Urothelium cell line (cell line): Measurements from ENCODE around the gene EVA1A.
A peak's percentile ranks its signal among the peaks of the same experiment; 100 is the strongest.
"Not testable (repeated sequence)": the region's sequence is repeated elsewhere in the genome, so short reads cannot be mapped to it uniquely, and the experiment has no call there.

Source experiments
- DNase-seq: peaks from one replicate; pipeline ENCODE4 v3.0.0; 2011; ENCODE audit warnings: low spot score, mixed read lengths
- FAIRE-seq: peaks from 2 replicates; lab custom pipeline; 2011; peaks lifted over from hg19 to GRCh38; lab: Jason Lieb, UNC

Gene EVA1A

DNA sequence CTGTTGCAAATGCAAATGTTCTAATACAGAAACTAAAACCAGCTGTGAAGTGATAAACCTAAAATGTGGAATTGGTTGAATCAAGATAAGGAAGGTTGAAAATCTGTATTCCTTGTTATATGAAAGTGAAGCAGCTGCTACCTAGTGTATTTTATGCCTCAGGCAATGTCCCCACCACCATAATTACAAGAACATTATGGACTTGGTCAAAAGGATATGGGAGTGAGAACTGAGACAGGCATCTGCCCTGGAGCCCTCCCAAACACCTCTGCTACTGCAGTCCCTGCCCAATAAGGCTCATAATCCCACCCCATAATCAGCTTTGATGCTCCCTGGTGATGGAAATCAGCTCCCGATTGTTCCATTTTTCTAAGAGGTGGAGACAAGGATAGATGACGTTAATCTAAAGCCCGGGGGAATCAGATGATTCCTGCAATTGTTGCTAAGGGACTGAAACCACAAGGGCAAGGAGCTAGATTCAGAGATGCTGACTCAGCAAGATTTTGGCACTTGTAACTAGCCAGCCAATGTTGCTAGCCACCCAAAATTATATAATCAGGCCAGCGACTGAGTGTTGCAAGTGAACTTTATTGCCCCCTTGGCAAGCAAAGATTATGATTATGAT lies 69.5 kb downstream of the EVA1A start:
- FAIRE-seq, result no peak
- DNase-seq, result peak; percentile 14

DNA sequence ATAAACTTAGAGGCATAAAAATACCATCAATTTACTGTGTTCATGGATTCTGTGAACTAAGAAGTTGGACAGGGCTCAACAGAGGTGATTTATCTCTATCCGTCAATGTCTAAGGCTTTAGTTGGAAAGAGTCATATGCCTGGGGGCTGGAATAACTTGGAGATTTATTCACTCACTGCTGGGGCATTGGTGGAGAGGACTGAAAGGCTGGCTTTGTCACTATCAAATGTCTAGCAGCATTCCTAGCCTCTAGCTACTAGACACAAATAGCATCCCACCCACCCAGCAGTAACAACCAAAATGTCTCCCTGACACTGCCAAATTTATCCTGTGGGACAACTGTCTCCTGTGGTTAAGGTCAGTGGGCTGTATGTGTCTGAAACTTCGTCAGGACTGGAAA lies 71.0 kb downstream of the EVA1A start:
- DNase-seq (no peak), FAIRE-seq (no peak)

DNA sequence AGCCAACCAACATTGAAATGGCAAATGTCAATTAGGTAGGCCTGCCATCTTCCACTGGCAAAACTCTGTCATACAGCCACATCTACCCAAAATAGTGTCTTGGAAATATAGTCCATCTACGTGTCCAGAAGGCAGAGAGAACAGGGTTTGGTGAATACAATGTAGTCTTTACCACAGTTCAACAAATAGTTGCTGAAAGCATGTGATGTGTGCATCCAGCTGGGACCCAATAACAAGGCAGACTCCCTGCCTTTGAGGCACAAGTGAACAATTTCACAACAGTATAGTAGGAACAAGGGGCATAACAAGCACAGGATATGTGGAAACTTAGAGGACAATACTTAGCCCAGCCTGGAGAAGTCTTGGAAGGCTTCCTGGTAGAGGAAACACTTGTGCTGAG lies 72.6 kb downstream of the EVA1A start:
- FAIRE-seq (no peak), DNase-seq (no peak)

DNA sequence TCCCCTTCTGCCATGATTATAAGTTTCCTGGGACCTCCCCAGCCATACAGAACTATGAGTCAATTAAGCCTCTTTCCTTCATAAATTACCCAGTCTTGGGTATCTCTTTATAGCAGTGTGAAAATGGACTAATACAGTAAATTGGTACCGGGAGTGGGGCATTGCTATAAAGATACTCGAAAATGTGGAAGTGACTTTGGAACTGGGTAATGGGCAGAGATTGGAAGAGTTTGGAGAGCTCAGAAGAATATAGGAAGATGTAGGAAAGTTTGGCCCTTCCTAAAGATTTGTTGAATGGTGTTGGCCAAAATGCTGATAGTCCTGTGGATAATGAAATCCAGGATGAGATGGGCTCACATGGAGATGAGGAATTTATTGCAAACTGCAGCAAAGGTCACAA lies 74.0 kb downstream of the EVA1A start:
- not testable (repeated sequence) for DNase-seq, FAIRE-seq

DNA sequence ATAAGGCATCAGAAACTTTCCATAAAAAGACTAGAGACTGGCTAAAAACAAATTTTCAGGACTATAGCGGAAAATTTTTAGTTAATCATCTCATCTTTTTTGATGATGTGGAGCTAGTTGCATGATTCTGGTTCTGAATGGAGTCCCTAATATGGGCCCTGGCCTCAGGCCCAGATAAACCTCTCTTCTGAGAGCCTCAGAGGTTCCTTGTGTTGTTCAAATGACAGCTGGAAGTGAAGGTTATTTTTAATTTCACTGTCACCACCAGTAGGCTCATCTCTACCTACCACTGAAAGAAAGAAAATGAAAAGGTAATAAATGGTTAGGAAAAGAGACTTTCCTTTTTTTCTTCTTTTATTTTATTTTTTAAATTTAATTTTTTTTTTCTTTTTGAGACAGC lies 75.9 kb downstream of the EVA1A start:
- DNase-seq (no peak), FAIRE-seq (no peak)

DNA sequence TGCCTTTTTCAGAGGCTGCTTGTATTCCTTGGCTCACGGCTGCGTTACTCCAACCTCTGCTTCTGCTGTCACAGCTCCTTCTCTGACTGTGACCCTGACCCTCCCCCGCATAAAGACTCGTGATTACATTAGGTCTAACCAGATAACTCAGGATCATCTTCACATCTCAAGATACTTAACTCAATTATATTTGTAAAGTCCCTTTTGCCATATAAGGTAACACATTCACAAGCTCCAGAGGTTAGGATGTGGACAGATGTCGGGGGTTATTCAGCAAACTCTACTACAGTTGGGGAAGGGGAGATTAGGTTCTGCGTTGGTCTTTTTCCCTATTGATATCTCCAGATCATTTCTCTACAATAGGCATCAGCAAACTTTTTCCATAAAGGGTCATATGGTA lies 76.9 kb downstream of the EVA1A start:
- DNase-seq (no peak), FAIRE-seq (no peak)

DNA sequence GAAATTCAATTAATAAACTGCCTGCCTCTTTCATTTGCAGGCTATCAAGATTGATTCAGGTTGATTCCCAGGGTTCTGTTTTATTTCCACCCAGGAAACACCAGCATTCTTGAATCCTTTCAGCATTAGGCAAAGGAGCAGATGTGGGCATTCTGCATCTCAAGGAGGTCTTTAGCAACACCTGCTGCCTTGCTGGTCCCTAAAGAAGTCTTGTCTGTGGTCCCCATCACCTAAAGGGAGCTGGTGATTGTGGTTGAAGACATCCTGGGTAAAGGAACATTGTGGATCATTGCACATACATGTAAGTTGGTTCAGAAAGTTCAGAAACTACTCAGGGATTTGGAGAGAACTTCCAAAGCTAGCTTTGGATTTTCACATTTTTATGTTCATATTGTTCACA lies 78.3 kb downstream of the EVA1A start:
- no peak for FAIRE-seq
- no peak for DNase-seq

DNA sequence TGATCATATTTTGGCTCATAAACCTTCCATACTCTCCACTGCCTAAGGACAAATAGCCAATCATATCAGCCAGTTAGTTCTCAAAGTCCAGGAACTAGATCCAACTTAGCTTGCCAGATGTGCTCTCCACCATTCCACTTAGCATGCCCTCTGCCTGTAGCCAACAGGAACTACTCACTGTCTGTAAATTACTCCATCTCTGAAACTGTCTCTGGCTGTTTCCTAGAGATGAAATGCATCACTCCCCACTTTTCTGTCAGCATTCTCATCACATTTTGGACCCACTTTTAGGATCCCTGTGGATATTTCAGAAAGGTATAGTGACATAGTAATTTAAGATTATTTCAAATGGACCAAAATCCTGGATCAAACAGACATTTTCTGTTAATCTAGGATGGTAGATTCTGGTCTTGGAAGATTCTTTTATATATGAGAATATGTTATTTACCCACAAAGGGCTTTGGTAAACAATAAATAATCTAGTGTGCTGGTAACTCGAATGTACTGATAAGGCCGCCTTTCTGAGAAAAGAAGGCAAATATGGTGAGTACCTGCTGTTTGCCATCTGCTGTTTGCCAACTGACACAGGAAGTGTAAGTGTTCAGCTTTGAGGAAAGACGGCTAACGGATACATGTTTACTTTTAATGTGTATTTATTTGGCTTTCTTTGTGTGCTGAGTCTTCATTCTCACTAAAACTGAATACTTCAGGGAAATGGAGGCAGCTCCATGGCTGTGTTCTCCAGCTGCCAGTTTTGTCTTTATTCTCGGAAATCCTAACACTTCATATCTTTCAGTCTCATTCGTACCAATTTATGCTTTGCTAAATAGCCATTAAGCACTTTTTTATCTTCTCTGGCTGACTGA lies 79.5 kb downstream of the EVA1A start:
- FAIRE-seq, result peak; percentile 40
- DNase-seq, result peak; percentile 23

DNA sequence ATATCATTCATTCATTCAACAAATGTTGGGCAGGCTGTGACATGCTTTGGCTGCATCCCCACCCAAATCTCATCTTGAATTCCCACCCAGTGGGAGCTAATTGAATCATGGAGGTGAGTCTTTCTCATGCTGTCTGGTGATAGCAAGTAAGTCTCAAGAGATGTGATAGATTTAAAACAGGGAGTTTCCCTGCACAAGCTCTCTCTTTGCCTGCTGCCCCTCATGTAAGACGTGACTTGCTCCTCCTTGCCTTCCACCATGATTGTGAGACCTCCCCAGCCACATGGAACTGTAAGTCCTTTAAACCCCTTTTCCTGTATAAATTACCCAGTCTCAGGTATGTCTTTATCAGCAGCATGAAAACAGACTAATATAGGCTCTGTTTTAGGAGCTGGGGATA lies 83.0 kb downstream of the EVA1A start:
- FAIRE-seq, DNase-seq: not testable (repeated sequence)

DNA sequence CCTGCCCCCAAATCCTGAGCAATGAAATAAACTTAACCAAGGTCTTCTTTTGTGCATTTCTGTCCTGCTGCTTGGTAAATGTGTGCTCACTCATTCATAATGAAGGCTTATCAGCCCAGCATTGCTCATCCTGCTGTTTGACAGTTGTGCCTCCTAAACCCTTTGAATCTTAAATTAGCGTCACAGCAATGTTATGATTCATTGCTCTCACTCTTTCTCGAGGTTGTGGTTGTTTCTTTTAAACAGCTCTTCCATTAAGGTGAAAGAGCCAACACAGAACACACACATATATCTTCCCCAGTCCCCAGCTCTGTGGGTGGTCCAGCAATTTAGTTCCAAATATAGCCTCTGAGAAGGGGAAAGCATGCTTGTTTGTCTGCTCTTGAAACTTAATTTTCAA lies 84.0 kb downstream of the EVA1A start:
- FAIRE-seq, result no peak
- peak; percentile 29 for DNase-seq

DNA sequence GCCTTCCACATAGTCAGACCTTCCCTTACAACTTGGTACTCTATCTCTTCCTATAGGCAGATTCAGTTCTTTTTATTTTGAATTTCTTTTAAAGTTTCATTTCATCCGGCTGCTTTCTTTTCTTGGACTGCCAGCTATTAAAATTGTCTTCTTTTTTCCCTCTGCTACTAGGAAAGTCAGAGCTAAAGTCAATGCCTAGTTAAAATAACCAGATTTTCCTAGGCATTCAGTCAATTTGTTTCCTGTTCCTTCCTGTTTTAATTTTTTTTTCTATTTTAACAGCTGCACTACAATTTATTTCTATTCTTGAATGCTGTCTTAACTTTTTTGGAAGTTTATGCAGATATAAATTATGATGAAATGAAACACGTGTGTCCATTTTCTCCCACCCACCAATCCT lies 84.8 kb downstream of the EVA1A start:
- DNase-seq, result no peak
- FAIRE-seq, result no peak

DNA sequence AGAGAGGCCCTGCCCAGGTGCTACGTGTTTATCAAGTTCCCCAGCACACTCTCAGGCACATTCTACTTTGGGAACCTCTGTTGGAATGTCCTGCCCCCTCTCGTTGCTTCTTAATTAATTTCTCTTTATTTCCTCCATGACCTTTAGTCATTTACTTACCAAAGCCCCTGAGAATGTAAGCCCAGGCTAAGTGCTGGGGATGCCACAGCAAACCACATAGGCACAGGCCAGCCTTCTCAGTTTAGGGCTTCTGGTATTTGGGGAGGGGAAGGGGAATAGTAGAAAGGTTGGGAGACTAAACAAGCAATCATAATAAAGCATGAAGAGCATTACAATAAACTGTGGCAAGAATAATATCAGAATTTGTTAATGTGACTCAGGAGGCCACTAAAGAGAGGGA lies 85.7 kb downstream of the EVA1A start:
- FAIRE-seq (no peak), DNase-seq (no peak)

DNA sequence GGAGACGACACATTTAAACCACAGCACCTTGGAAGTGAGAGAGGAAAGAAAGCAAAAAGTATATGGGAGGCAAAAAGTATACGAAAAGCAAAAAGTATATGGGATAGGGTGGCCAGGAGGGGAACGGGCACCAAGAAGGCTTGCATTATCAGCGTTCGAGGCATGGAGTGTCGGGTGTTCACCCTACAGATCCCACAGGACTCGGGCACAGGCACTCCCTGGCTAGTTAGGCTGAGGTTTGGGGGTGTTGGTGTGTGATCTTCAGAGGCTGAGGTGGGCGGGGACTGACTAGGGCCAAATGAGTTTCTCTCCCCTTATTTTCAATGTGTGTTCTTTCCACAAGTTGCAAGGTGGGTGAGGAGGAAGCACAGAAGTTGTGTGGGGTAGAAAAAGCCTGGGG lies 86.6 kb downstream of the EVA1A start:
- DNase-seq, result no peak
- no peak for FAIRE-seq

DNA sequence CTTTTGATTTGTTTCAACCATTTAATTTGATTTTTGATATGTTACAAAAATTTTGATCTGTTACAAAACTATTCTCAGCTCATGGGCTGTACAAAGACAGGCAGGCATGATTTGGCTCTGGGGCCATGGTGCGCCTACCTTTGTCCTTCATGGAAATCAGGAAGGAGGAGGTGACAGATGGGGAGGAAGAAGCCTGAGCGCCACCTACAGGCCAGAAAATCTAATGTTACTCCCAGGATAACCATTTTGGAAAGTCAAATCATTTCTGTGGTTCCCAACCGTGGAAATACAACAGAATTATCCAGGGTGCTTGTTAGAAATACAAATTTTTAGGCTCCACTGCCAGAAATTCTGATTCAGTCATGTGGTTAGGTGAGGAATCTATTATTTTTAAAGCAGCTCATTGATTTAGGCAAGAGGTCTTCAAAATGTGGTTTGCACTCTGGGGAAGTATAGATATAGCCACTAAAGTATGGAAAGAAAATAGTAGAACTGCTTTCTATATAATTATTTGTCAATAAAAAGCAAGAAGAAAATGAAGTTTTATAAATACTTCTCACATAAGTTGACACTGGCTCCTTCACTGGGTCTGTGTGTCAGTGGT lies 93.9 kb downstream of the EVA1A start:
- DNase-seq (peak; percentile 66), FAIRE-seq (no peak)

DNA sequence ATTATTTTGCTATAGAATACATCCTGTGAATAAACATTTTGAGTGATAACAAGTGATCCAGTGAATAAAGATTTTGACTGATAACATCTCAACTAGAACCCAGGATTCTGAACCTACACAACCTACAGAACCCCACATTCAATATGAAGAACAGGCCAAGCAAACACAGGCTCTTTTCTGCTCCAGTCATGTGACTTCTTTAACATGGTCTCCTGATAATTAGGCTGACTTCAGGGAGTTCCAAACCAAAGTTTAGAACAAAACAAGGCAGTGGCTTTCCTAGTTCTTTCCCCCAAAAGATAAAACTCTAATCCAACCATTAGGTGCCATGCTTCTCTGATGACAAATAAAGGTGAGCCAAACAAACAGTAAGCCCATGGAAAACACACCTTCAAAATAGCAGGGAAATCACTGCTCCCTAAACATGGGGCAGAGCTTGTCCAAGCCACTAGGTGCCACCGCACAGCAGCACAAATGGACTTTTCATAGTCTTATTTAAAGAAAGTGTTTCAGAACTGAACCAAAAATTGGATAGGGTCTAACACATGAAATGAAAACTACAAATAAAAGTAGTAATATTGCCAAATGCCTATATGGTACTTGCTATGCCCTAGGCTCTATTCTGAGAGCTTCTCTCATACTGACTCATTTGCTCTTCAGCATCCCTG lies 95.3 kb downstream of the EVA1A start:
- FAIRE-seq, result no peak

DNA sequence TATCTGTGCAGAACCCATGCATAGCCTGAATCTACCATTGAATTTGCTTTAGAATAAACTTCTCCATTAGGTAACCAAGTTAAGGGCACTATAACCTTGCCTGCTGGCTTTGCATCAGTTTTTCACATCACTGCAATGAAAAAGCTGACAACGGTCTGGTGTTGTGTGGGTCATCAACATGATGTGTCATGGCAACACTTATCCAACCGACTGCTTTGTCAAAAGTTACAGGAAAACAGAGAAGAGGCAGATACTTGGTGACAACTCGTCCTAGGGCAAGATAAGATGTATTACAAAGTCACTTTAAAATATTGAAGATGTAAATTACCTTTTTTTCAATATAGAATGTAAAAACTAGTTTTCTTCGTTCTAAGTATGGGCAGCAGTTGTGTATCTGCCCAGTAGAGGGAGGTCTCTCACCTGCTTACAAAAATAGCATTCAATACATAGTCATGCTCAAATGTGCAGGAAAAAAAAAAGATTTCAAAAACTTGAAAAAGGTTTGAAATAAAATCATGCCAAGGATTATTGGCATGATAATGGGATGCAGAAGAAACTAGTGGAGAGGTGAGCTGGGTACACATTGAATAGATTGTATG lies 96.3 kb downstream of the EVA1A start:
- no peak for FAIRE-seq
- peak; percentile 34 for DNase-seq

More for the DNA sequence above, 95.3 kb downstream of the EVA1A start:
- DNase-seq, result peak; percentile 25

DNA sequence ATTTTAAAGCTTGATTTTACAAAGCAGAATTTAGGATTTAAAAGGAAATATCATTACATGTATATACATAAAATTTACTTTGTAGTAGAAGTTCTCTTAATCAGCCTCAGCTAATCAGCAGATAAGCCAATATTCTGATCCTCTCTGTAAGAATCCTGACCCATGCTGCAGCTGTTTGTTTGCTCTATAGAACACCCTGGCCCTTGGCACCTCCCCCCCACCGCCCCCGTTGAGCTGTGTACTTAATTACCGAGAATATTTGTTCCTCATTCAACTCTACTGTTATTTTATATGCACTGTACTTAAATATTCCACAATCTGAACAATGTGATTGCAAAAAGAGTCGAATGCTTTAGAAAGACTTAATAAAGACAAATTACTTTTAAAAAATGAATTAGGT lies 98.0 kb downstream of the EVA1A start:
- DNase-seq (no peak), FAIRE-seq (no peak)

DNA sequence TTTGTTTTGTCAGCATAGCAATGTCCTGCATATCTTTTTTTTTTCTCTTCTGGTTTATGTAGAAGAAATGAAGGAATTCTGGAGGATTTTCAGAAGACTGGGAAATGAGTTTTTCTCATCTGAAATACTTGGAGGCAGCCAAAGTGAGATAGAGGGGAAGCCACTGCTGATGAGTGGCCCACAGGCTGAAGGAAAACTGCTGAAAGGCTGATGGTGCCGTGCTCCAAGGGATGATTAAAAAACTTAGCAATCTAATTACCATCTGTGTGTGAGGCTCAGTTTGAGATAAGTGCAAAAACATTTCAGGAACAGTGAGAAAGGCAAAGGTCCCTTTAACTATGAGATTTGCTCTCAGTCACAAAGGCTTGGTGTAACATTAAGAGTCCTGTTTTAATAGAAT lies 98.5 kb downstream of the EVA1A start:
- no peak for FAIRE-seq
- no peak for DNase-seq

DNA sequence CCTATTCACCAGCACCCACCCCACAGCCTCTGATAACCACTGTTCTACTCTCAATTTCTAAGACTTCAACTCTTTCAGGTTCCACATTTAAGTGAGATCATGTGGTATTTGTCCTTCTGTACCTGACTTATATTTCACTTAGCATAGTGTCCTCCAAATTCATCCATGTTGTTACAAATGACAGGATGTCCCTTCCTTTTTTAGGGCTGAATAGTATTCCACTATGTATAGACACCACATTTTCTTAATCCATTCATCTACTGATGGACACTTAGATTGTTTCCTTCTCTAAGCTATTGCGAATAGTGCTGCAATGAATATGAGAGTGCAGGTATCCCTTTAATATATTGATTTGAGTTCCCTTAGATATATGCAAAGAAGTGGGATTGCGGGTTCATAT lies 100.1 kb downstream of the EVA1A start:
- no peak for DNase-seq
- no peak for FAIRE-seq

DNA sequence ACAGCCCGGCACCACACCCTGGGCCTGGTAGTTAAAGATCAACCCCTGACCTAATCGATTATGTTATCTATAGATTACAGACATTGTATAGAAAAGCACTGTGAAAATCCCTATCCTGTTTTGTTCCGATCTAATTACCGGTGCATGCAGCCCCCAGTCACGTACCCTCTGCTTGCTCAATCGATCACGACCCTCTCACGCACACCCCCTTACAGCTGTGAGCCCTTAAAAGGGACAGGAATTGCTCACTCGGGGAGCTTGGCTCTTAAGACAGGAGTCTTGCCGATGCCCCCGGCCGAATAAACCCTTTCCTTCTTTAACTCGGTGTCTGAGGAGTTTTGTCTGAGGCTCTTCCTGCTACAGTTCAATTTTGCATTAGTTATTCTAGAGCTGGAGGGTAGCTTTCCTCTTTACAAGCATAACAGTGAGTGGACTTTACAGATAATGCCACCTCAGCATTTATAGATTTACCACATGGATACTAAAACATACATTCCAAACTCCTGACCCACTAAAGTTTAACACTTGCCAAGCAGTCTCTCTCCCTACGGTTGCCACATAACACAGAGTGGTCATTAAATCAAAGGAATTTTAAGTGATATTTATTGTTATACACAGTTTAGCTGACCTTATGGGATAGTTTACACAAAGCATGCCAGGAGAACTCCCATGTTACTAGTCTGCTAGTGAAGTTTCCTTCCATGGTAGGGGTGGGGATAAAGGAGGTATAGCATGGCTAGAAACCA lies 101.0 kb downstream of the EVA1A start:
- FAIRE-seq, result no peak
- peak; percentile 30 for DNase-seq
